MM.1S (cell line): ENCODE measurements around the gene RALY.
"Not testable (repeated sequence)": the region's sequence is repeated elsewhere in the genome, so short reads cannot be mapped to it uniquely, and the experiment has no call there.

Experiments
- DNase-seq: peaks from one replicate; pipeline ENCODE4 v3.0.0-alpha.2; 2015
- H2AFZ ChIP-seq: fragments of 300-600 bp; sonication (generic); 2 replicates; pipeline ENCODE4 v1.6.0; 2016; ENCODE audit warnings: antibody characterized with exemption, low read length
- H3F3A ChIP-seq: fragments of 300-600 bp; sonication (generic); 2 replicates; pipeline ENCODE4 v1.6.1; 2016; ENCODE audit warnings: mild to moderate bottlenecking, antibody characterized with exemption, low read length, moderate library complexity, mixed read lengths; ENCODE audit not compliant: insufficient read depth
- H3K27ac ChIP-seq: fragments of 300-600 bp; sonication (generic); 2 replicates; pipeline ENCODE4 v1.5.1; 2016; ENCODE audit warnings: mild to moderate bottlenecking, low read length
- H3K27me3 ChIP-seq: fragments of 300-600 bp; sonication (generic); replicated peaks from 2 replicates; pipeline ENCODE4 v1.6.0; 2016; ENCODE audit warnings: low read length; ENCODE audit not compliant: insufficient read depth
- H3K36me3 ChIP-seq: fragments of 300-600 bp; sonication (generic); replicated peaks from 2 replicates; pipeline ENCODE4 v1.6.1; 2016; ENCODE audit warnings: mild to moderate bottlenecking, low read length, mixed read lengths; ENCODE audit not compliant: insufficient read depth
- H3K4me1 ChIP-seq: fragments of 300-600 bp; sonication (generic); 2 replicates; pipeline ENCODE4 v1.6.1; 2016; ENCODE audit warnings: low read length, mixed read lengths
- H3K4me2 ChIP-seq: fragments of 300-600 bp; sonication (generic); 2 replicates; pipeline ENCODE4 v1.6.0; 2016; ENCODE audit warnings: low read depth, low read length
- H3K4me3 ChIP-seq: fragments of 300-600 bp; sonication (generic); 2 replicates; pipeline ENCODE4 v1.5.1; 2016; ENCODE audit warnings: low read length, mixed read lengths
- H3K79me2 ChIP-seq: fragments of 300-600 bp; sonication (generic); 2 replicates; pipeline ENCODE4 v1.6.1; 2016; ENCODE audit warnings: mixed run types, low read length, mixed read lengths
- H3K9ac ChIP-seq: fragments of 300-600 bp; sonication (generic); 2 replicates; pipeline ENCODE4 v1.6.1; 2016; ENCODE audit warnings: low read length, mixed read lengths
- H3K9me2 ChIP-seq: fragments of 300-600 bp; sonication (generic); replicated peaks from 2 replicates; pipeline ENCODE4 v1.6.1; 2016; ENCODE audit warnings: mild to moderate bottlenecking, low read length, mixed read lengths; ENCODE audit not compliant: insufficient read depth
- H3K9me3 ChIP-seq: fragments of 300-600 bp; sonication (generic); replicated peaks from 2 replicates; pipeline ENCODE4 v1.6.1; 2016; ENCODE audit warnings: mild to moderate bottlenecking, low read length, mixed read lengths; ENCODE audit not compliant: insufficient read depth
- H4K20me1 ChIP-seq: fragments of 300-600 bp; sonication (generic); 2 replicates; pipeline ENCODE4 v1.6.1; 2016; ENCODE audit warnings: mild to moderate bottlenecking, low read length, moderate library complexity, mixed read lengths; ENCODE audit not compliant: insufficient read depth
- EZH2 ChIP-seq: fragments of 300-600 bp; sonication (generic); optimal IDR thresholded peaks from 2 replicates; pipeline ENCODE3; 2017; ENCODE audit warnings: low read depth, mild to moderate bottlenecking, antibody characterized with exemption, low read length, mixed read lengths
- EZH2phosphoT487 ChIP-seq: fragments of 300-600 bp; sonication (generic); IDR thresholded peaks from 2 replicates; pipeline ENCODE4 v1.6.1; 2018; ENCODE audit warnings: antibody characterized with exemption, low read length
- TF ChIP-seq, protein P1 (sequence below): fragments of 300-600 bp; sonication (generic); IDR thresholded peaks from 2 replicates; pipeline ENCODE4 v1.5.1; 2016; ENCODE audit warnings: antibody characterized with exemption, low read length, mixed read lengths

RALY gene

GRCh38 chr20:34131491-34131890, 137.8 kb downstream of the RALY start:
- no peak for DNase-seq
- Histone ChIP-seq H3K9me3 (no peaks in the 10 kb centered on the region), H2AFZ (no peak overlapping the region), H3K79me2 (no peaks in the 10 kb centered on the region), H3K4me2 (no peak overlapping the region), H3K4me1 (no peaks in the 10 kb centered on the region), H3K36me3 (no peaks in the 10 kb centered on the region), H4K20me1 (no peaks in the 10 kb centered on the region), H3F3A (no peaks in the 10 kb centered on the region), H3K4me3 (no peak overlapping the region), H3K9me2 (no peaks in the 10 kb centered on the region), H3K9ac (no peak overlapping the region), H3K27ac (no peak overlapping the region), H3K27me3 (no peaks in the 10 kb centered on the region)
- TF ChIP-seq EZH2, result no peak
- TF ChIP-seq, protein P1, sequence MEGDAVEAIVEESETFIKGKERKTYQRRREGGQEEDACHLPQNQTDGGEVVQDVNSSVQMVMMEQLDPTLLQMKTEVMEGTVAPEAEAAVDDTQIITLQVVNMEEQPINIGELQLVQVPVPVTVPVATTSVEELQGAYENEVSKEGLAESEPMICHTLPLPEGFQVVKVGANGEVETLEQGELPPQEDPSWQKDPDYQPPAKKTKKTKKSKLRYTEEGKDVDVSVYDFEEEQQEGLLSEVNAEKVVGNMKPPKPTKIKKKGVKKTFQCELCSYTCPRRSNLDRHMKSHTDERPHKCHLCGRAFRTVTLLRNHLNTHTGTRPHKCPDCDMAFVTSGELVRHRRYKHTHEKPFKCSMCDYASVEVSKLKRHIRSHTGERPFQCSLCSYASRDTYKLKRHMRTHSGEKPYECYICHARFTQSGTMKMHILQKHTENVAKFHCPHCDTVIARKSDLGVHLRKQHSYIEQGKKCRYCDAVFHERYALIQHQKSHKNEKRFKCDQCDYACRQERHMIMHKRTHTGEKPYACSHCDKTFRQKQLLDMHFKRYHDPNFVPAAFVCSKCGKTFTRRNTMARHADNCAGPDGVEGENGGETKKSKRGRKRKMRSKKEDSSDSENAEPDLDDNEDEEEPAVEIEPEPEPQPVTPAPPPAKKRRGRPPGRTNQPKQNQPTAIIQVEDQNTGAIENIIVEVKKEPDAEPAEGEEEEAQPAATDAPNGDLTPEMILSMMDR, result no peak
- TF ChIP-seq EZH2phosphoT487, result no peak

- not testable (repeated sequence) for H2AFZ ChIP-seq, H3K9me3 ChIP-seq, H3K4me2 ChIP-seq, H3K4me1 ChIP-seq, H4K20me1 ChIP-seq, H3K27me3 ChIP-seq, DNase-seq, H3K4me3 ChIP-seq, H3K36me3 ChIP-seq, H3K9ac ChIP-seq, H3F3A ChIP-seq, H3K27ac ChIP-seq, H3K9me2 ChIP-seq, H3K79me2 ChIP-seq
These were observed 138.8 kb downstream of the RALY start for GRCh38 chr20:34132491-34132890.

DNA sequence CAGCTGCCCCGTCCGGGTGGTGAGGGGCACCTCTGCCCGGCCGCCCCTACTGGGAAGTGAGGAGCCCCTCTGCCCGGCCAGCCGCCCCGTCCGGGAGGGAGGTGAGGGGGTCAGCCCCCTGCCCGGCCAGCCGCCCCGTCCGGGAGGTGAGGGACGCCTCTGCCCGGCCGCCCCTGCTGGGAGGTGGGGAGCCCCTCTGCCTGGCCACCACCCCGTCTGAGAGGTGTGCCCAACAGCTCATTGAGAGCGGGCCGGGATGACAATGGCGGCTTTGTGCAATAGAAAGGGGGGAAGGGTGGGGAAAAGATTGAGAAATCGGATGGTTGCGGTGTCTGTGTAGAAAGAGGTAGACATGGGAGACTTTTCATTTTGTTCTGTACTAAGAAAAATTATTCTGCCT, 139.2 kb downstream of the RALY start:
- H3K79me2 ChIP-seq, H3K9me2 ChIP-seq, H4K20me1 ChIP-seq, H3K27ac ChIP-seq, H3K4me1 ChIP-seq, DNase-seq, H3F3A ChIP-seq, H2AFZ ChIP-seq, H3K4me2 ChIP-seq, H3K36me3 ChIP-seq, H3K9ac ChIP-seq, H3K9me3 ChIP-seq, H3K27me3 ChIP-seq, H3K4me3 ChIP-seq: not testable (repeated sequence)

GRCh38 chr20:34133365-34133860, 139.7 kb downstream of the RALY start:
- DNase-seq, result not testable (repeated sequence)

More at GRCh38 chr20:34133365-34133860, 139.7 kb downstream of the RALY start:
- H3K36me3 ChIP-seq, H3K9me3 ChIP-seq, H3K9ac ChIP-seq, H3K4me2 ChIP-seq, H3K27me3 ChIP-seq, H3K4me1 ChIP-seq, H3F3A ChIP-seq, H3K79me2 ChIP-seq, H3K4me3 ChIP-seq, H4K20me1 ChIP-seq, H3K9me2 ChIP-seq, H2AFZ ChIP-seq, H3K27ac ChIP-seq: not testable (repeated sequence)
